Right ventricle myocardium superior (tissue), 1 donor: ENCODE measurements around the gene CFAP97D2. TPM values are rescaled to one million over a fixed set of nuclear protein-coding genes. Genes with fewer than 3 reads are reported as not detected.
A peak's percentile ranks its signal among the peaks of the same experiment; 100 is the strongest.
"Not testable (repeated sequence)": the region's sequence is repeated elsewhere in the genome, so short reads cannot be mapped to it uniquely, and the experiment has no call there.

Experiments used
- ATAC-seq: fragments of 200-7000 bp; cut with Tn5 transposase; one replicate; pipeline ENCODE4 v1.9.1; 2020; ENCODE audit warnings: mild to moderate bottlenecking; ENCODE audit not compliant: poor library complexity
- DNase-seq: peaks from one replicate; pipeline ENCODE4 v3.0.0-alpha.2; 2020
- intact Hi-C: fragments of 100-400 bp; cut with DNase I; formaldehyde crosslinking; loops from one replicate; pipeline ENCODE4 v1.11.2; 2022
- microRNA-seq: library from miRNA; unstranded; fragments of <30 nt; microRNA quantifications from one replicate; pipeline ENCODE4 v1.2.0, GENCODE V29; 2020
- total RNA-seq: library from RNA; stranded (reverse); fragmentation: NEBNext Ultra II Directional; extraction: Animal tissue kit (Norgen Biotek cat#: 25700); gene quantifications from one replicate; pipeline ENCODE4 v1.2.1, GENCODE V29; 2021
- donor health status: DM: no; HTN: yes; CAD: no; lungs with severe emphysema.

Gene CFAP97D2
- total RNA-seq, 1 donor from 2014 or later: not detected

DNA sequence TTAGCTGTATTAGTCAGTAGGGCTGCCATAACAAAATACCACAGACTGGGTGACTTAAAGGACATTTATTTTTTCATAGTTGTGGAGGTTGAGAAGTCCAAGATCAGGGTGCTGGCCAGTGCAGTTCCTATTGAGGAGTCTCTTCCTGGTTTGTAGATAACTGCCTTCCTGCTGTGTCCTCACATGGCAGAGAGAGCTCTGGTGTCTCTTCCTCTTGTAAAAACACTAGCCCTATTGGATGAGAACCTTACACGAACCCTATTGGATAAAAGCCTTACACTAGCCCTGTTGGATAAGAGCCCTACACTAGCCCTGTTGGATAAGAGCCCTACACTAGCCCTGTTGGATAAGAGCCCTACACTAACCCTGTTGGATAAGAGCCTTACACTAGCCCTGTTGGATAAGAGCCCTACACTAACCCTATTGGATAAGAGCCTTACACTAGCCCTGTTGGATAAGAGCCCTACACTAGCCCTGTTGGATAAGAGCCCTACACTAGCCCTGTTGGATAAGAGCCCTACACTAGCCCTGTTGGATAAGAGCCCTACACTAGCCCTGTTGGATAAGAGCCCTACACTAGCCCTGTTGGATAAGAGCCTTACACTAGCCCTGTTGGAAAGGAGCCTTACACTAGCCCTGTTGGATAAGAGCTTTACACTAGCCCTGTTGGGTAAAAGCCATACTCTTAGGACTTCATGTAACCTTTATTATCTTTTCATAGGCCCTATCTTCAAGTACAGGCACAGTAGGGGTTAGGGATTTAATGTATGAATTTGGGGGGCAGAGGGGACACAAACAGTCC lies 72.8 kb downstream of the CFAP97D2 start:
- ATAC-seq, intact Hi-C loops, DNase-seq: not testable (repeated sequence)

DNA sequence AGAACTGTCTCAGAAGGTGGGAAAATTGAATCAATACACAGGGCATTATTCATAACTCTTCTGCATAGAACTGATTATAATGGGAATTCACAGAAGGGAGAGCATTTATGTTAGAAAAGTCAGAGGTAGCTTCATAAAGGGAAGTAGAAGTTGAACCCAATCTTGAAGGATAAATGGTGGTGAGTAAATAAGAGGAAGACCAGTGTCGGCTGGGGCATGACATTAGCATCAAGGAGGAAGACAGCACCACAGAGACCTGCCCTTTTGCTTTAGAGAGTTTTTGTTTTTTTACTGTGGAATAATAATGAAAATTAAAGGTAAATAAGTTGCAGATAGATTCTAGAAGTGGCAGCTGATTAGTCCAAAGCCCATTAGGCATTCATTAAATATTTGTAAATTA lies 77.5 kb downstream of the CFAP97D2 start:
- intact Hi-C loops: no loop called here
- DNase-seq (no peak), ATAC-seq (no peak)

GRCh38 chr13:114257014-114257413 lies 78.0 kb downstream of the CFAP97D2 start:
- ATAC-seq: no peak
- DNase-seq: no peak
- intact Hi-C loops: no loop called here

DNA sequence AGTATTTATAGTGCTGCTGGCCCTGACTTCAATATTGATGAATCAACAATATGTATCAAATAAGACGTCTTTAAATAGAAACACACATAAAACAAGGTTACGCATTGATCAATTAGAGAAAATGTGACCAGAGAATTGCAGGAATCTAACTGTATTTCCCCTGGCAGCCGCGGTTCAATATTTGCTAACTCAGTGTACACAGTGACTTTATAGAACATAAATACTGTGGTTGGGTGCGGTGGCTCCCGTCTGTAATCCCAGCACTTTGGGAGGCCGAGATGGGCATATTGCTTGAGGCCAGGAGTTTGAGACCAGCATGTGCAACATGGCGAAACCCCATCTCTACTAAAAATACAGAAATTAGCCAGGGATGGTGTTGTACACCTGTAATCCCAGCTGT lies 79.5 kb downstream of the CFAP97D2 start:
- no peak for DNase-seq
- intact Hi-C loops: no loop called here
- ATAC-seq: no peak

GRCh38 chr13:114259374-114259773 lies 80.3 kb downstream of the CFAP97D2 start:
- intact Hi-C loops: no loop called here
- ATAC-seq: no peak
- DNase-seq: no peak

GRCh38 chr13:114259974-114260373 lies 80.9 kb downstream of the CFAP97D2 start:
- ATAC-seq (peak; percentile 74), DNase-seq (no peak)
- intact Hi-C loops: no loop called here

GRCh38 chr13:114260814-114261213 lies 81.8 kb downstream of the CFAP97D2 start:
- DNase-seq (no peak), ATAC-seq (no peak)
- intact Hi-C loops: no loop called here

DNA sequence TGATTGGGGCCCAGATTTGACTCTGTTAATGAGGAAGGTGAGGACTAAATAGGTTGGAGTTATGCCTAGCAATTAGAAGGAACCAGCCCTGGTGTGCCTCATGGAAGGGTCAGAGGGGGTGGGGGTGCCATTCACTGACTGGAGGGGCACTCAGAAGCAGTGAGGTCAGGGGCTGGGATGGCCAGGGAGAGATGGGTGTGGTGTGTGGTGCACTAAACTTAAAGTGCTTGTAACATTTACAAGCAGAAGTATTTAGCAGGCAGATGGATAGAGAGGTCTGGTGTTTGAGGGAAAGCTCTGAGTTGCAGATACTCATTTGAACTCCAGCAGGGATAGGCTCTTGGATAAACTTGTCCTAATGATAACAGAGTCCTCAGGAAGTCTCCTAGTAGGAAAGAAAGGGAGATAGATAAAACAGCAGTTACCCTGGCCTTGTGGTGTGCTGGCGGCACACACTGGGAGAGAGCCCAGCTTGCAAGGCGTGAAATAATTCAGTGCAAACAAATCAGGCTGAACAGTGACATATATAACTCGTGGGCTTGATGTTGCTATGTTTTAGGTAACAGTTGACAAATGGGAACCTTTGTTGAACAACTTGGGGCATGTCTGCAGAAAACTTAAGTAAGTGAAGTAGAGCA lies 82.4 kb downstream of the CFAP97D2 start:
- intact Hi-C loops: no loop called here
- DNase-seq (no peak), ATAC-seq (peak; percentile 65)

GRCh38 chr13:114263578-114263977 lies 84.5 kb downstream of the CFAP97D2 start:
- intact Hi-C loops: no loop called here
- no peak for ATAC-seq
- DNase-seq: no peak

GRCh38 chr13:114264313-114264712 lies 85.3 kb downstream of the CFAP97D2 start:
- intact Hi-C loops, DNase-seq, ATAC-seq: not testable (repeated sequence)

GRCh38 chr13:114264886-114265611 lies 86.0 kb downstream of the CFAP97D2 start:
- ATAC-seq: no peak
- DNase-seq: no peak
- intact Hi-C loops: no loop called here

- intact Hi-C loops: no loop called here
- no peak for DNase-seq
- no peak for ATAC-seq
Observed at GRCh38 chr13:114266241-114266640, 87.2 kb downstream of the CFAP97D2 start.

DNA sequence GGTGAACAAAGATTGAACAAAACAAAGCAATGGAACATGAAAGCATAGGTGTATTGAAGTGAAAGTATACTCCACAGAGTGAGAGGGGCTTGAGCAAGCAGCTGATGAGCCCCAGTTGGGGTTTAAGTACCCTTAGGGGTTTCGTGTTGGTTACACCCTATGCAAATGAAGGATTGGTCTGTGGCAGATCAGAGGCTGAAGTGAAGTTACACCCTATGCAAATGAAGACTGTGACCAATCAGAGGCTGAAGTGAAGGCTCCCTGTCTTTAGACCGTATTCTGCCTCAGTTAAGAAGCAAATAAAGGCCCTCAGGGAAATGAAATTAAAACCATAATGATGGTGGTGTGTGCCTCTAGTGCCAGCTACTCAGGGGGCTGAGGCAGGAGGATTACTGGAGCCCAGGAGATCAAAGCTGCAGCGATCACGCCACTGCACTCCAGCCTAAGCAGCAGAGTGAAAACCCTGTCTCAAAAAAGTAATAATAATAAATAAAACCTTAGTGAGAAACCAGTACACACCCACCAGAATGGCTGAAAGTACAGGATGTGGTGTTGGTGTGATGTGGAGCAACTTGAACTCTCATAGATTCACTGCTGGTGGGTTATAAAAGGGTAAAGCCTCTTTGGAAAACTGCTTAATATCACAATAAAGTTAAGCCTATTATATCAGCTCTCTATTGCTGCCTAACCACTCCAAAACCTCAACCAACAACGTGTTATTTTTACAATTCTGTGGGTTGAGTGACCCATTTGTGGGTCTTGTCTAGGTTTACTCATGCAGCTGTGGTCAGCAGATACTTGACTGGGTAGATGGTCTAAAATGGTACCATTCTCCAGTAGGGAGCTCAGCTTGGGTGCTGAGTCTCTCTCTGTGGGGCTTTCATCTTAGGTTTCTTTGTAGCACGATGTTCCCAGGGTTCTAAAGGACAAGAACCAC lies 89.6 kb downstream of the CFAP97D2 start:
- ATAC-seq (no peak), DNase-seq (no peak)
- intact Hi-C loops: no loop called here

DNA sequence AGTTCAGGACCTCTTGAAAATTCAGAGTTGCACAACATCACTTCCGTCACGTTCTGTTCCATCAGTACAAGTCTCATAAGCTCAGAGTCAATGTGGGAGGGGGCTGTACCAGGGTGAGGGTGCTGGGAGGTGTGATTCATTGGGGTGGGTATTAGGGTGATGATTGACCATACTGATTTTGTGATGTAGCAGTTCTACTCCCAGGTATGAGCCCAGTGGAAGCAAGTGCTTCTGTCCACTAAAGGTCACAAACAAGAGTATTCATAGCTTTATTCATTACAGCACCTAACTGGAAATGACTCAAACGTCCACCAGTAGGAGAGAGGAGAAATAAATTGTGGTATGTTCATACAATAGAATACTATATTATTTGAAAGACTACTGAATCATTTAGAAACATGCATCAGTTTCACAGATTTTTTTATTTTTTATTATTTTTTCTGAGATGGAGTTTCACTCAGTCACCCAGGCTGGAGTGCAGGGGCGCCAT lies 90.3 kb downstream of the CFAP97D2 start:
- intact Hi-C loops: no loop called here
- DNase-seq: no peak
- no peak for ATAC-seq

Small RNA genes lying within 50 kb of the gene (microRNA-seq; reads per million reads assigned to microRNA genes)
- not detected for gene MIR548AR

Other genes starting within 250 kb of the CFAP97D2 start
- gene C13orf46, start 205.2 kb upstream of the CFAP97D2 start, total RNA-seq: 0.32 TPM
- 11.2 TPM for gene RASA3, start 46.6 kb upstream of the CFAP97D2 start, total RNA-seq
- 34.2 TPM for gene CDC16, start 55.6 kb downstream of the CFAP97D2 start, total RNA-seq
- 24.2 TPM for gene UPF3A, start 102.3 kb downstream of the CFAP97D2 start, total RNA-seq
- 8.2 TPM for gene CHAMP1, start 135.2 kb downstream of the CFAP97D2 start, total RNA-seq